GM12878 (cell line): ENCODE data around the gene RIMS3. TPM values are rescaled to one million over a fixed set of nuclear protein-coding genes. Genes with fewer than 3 reads are reported as not detected.

Experiments
- ATAC-seq: fragments of 200-7000 bp; cut with Tn5 transposase; 3 replicates; pipeline ENCODE4 v1.9.1; 2020; ENCODE audit warnings: mild to moderate bottlenecking, moderate library complexity
- BruUV-seq: library from RNA; stranded (reverse); fragments of 400-500 nt; replicated peaks from 2 replicates; lab custom pipeline; 2021; lab: Mats Ljungman, UMichigan
- CTCF ChIA-PET: fragments of 300-600 bp; sonication (Branson Sonifier 250); formaldehyde crosslinking; extraction: SDS; loops from one replicate; lab custom pipeline; 2021; ENCODE audit warnings: inconsistent platforms; lab: Yijun Ruan, JAX
- POLR2A ChIA-PET: fragments of 350-600 bp; formaldehyde crosslinking; extraction: SDS; loops from one replicate; lab custom pipeline; 2021; ENCODE audit warnings: inconsistent platforms; lab: Charles Lee
- RAD21 ChIA-PET: fragments of 300-600 bp; sonication (Branson Sonifier 250); formaldehyde crosslinking; loops from one replicate; lab custom pipeline; 2023; ENCODE audit warnings: antibody characterized with exemption; ENCODE audit not compliant: unreplicated experiment; lab: Charles Lee
- SMC1A ChIA-PET: fragments of 300-600 bp; sonication (Branson Sonifier 250); formaldehyde crosslinking; loops from one replicate; lab custom pipeline; 2023; ENCODE audit not compliant: unreplicated experiment, uncharacterized antibody; lab: Charles Lee
- DNase-seq: peaks from one replicate; pipeline ENCODE4 v3.0.0-alpha.2; 2011; ENCODE audit warnings: low read depth, low spot score
- FAIRE-seq: peaks from 3 replicates; lab custom pipeline; 2011; peaks lifted over from hg19 to GRCh38; lab: Jason Lieb, UNC
- H2AFZ ChIP-seq: 2 replicates; pipeline ENCODE4 v1.6.0; 2011; ENCODE audit warnings: low read depth, low read length, control low read depth; ENCODE audit not compliant: control insufficient read depth
- H3K27ac ChIP-seq: 2 replicates; pipeline ENCODE4 v1.5.1; 2011; ENCODE audit warnings: control low read depth; ENCODE audit not compliant: control insufficient read depth, insufficient read depth
- H3K27me3 ChIP-seq, 2 experiments: replicated peaks in 1 of 2; 2 replicates each; pipeline versions ENCODE4 v1.6.0 to v1.6.1; 2011; ENCODE audit warnings: low read length in 1 of 2; ENCODE audit not compliant: control insufficient read depth in 2 of 2, insufficient read depth in 2 of 2
- H3K36me3 ChIP-seq, 2 experiments: 2 replicates each; pipeline ENCODE4 v1.5.1; 2011; ENCODE audit warnings: low read length in 1 of 2; ENCODE audit not compliant: control insufficient read depth in 2 of 2, insufficient read depth in 2 of 2
- H3K4me1 ChIP-seq: 2 replicates; pipeline ENCODE4 v1.6.1; 2011; ENCODE audit warnings: mild to moderate bottlenecking, low read length, moderate library complexity, mixed read lengths; ENCODE audit not compliant: control insufficient read depth, insufficient read depth
- H3K4me2 ChIP-seq: 2 replicates; pipeline ENCODE4 v1.6.0; 2011; ENCODE audit warnings: control low read depth; ENCODE audit not compliant: control insufficient read depth, insufficient read depth
- H3K4me3 ChIP-seq: fragments of 200-600 bp; sonication (generic); 2 replicates; pipeline ENCODE4 v1.5.1; 2016
- H3K79me2 ChIP-seq: 2 replicates; pipeline ENCODE4 v1.6.0; 2011; ENCODE audit warnings: low read length; ENCODE audit not compliant: control insufficient read depth, insufficient read depth
- H3K9ac ChIP-seq: 2 replicates; pipeline ENCODE4 v1.8.0; 2011; ENCODE audit warnings: low read length, control low read depth, mixed read lengths; ENCODE audit not compliant: control insufficient read depth, insufficient read depth
- H3K9me3 ChIP-seq: replicated peaks from 3 replicates; pipeline ENCODE4 v1.5.1; 2011; ENCODE audit warnings: mild to moderate bottlenecking, low read length; ENCODE audit not compliant: control insufficient read depth, insufficient read depth
- H4K20me1 ChIP-seq: 2 replicates; pipeline ENCODE4 v1.6.0; 2011; ENCODE audit not compliant: control insufficient read depth, insufficient read depth
- CHD1 ChIP-seq: IDR thresholded peaks from 2 replicates; pipeline ENCODE4 v1.6.1; 2012; ENCODE audit warnings: low read depth, low read length, improper control_type of control experiment
- CREB1 ChIP-seq: IDR thresholded peaks from 2 replicates; pipeline ENCODE4 v1.6.1; 2012; ENCODE audit warnings: low read depth, mild to moderate bottlenecking, inconsistent platforms
- EP300 ChIP-seq, 2 experiments: fragments of 150-350 bp in 1 of 2; IDR thresholded peaks; 2 replicates each; pipeline ENCODE4 v1.6.1; 2011 to 2012; ENCODE audit warnings: low read depth in 2 of 2, low read length in 2 of 2, borderline replicate concordance in 1 of 2, improper control_type of control experiment in 1 of 2, inconsistent platforms in 1 of 2; ENCODE audit not compliant: control insufficient read depth in 1 of 2
- FOXK2 ChIP-seq: fragments of 450-650 bp; IDR thresholded peaks from 2 replicates; pipeline ENCODE4 v1.6.1; 2017; ENCODE audit warnings: mild to moderate bottlenecking, moderate library complexity
- RB1 ChIP-seq: fragments of 450-650 bp; formaldehyde crosslinking; IDR thresholded peaks from 2 replicates; pipeline ENCODE4 v1.6.1; 2017; ENCODE audit warnings: mild to moderate bottlenecking, borderline replicate concordance
- ZSCAN29 ChIP-seq: fragments of 450-650 bp; IDR thresholded peaks from 2 replicates; pipeline ENCODE4 v1.6.1; 2017; ENCODE audit warnings: mild to moderate bottlenecking, moderate library complexity
- WGBS: methylation state at CpG from one replicate; pipeline ENCODE4 v1.1.6; 2016; ENCODE audit warnings: low lambda C conversion rate; ENCODE audit not compliant: insufficient replicate concordance, insufficient coverage; ENCODE audit errors: missing lambda C conversion rate; 5-methylcytosine and 5-hydroxymethylcytosine counted together
- in situ Hi-C: fragments of 300-500 bp; cut with MboI; formaldehyde crosslinking; loops from 9 replicates; pipeline ENCODE4 v1.14.3; 2018; ENCODE audit warnings: mixed read lengths
- intact Hi-C: fragments of 100-400 bp; cut with micrococcal nuclease; formaldehyde crosslinking; loops from one replicate; pipeline ENCODE4 v1.14.2; 2022; ENCODE audit not compliant: unreplicated experiment
- polyA plus RNA-seq, 11 experiments: library from polyadenylated mRNA; depleted of rRNA in 4 of 11; unstranded in 6 of 11; stranded (reverse) in 5 of 11; fragments of >200 nt; fragmentation: Nextera tagmentation in 4 of 11; fragmentation: Illumina TruSeq in 1 of 11; extraction: Ambion mirVana in 4 of 11; extraction: Trizol in 1 of 11; gene quantifications; 1 replicate in 1 of 11; 2 replicates in 10 of 11; pipeline versions ENCODE4 v1.2.1 to v1.2.3, GENCODE V29; 2011 to 2016; ENCODE audit warnings: inconsistent platforms in 2 of 11, missing spikeins in 2 of 11, low read depth in 1 of 11
- total RNA-seq, 4 experiments: library from RNA; depleted of rRNA in 3 of 4; stranded (reverse); fragments of >200 nt in 3 of 4; fragmentation: Illumina TruSeq in 1 of 4; extraction: Trizol in 1 of 4; gene quantifications; 2 replicates each; pipeline versions ENCODE4 v1.2.1 to v1.2.3, GENCODE V29; 2013 to 2021
- TF ChIP-seq, protein P1 (sequence below), 3 experiments: IDR thresholded peaks in 2 of 3; conservative IDR thresholded peaks in 1 of 3; 2 replicates each; pipeline ENCODE4 v1.5.1; 2011; ENCODE audit warnings: low read depth in 3 of 3, low read length in 3 of 3, mild to moderate bottlenecking in 3 of 3, control low read depth in 2 of 3, moderate library complexity in 2 of 3, inconsistent platforms in 1 of 3, mixed read lengths in 1 of 3; ENCODE audit not compliant: control insufficient read depth in 2 of 3, insufficient read depth in 1 of 3; ENCODE audit errors: extremely low read depth in 1 of 3
- TF ChIP-seq, protein P2 (sequence below): IDR thresholded peaks from 2 replicates; pipeline ENCODE4 v1.6.1; 2011; ENCODE audit warnings: borderline replicate concordance, low read depth, mild to moderate bottlenecking, moderate library complexity, low read length; ENCODE audit not compliant: insufficient read depth, poor library complexity, severe bottlenecking
- TF ChIP-seq, protein P3 (sequence below): fragments of 450-650 bp; formaldehyde crosslinking; IDR thresholded peaks from 2 replicates; pipeline ENCODE4 v1.4.0; 2022; ENCODE audit warnings: mild to moderate bottlenecking, moderate library complexity
- TF ChIP-seq, protein P4 (sequence below): fragments of 450-650 bp; IDR thresholded peaks from 2 replicates; pipeline ENCODE4 v1.6.1; 2017; ENCODE audit warnings: low read depth, mild to moderate bottlenecking, moderate library complexity

RIMS3 gene
- total and polyA plus RNA-seq, 10 of the 15 experiments (the other 5 are each of a cell fraction or from before 2014, with no cell fraction given), result 0.02 to 4.7 (median 0.39) TPM

DNA sequence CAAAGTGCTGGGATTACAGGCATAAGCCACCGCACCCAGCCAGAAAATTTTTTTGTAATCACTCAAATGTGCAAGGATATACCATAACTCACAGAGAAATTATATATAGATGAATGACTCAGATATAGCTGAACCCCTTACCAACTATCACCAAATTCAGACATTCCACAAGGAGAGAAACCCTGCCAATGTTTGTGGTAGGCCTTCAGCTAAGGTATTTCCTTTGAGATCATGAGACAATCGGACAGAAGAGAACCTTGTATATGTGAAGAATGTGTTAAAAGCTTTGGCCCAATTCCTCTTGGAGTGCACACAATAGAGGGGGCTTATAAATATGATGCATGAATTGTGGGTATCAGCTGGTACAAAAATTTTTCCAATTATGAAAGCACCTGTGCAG lies 83.4 kb downstream of the RIMS3 start:
- Histone ChIP-seq H3K9me3 (no peaks in the 10 kb centered on the region), H3K9ac (no peak overlapping the region), H3K4me1 (no peaks in the 10 kb centered on the region), H3K4me3 (no peak overlapping the region), H3K27me3 (no peaks in the 10 kb centered on the region), H3K4me2 (no peak overlapping the region), H3K79me2 (no peaks in the 10 kb centered on the region), H3K27ac (no peak overlapping the region), H4K20me1 (no peaks in the 10 kb centered on the region), H2AFZ (no peak overlapping the region), H3K36me3 (no peaks in the 10 kb centered on the region)
- ChIA-PET RAD21 (no interaction called here), POLR2A (no interaction called here), SMC1A (interaction anchor here (1.5 kb wide), 1 partner anchor 50 kb away, joined by 3 read pairs; no protein-coding TSS in a partner anchor), CTCF (no interaction called here)
- in situ Hi-C loops (no loop called here), intact Hi-C loops (no loop called here)
- no TSS peak for BruUV-seq
- ATAC-seq, result no peak
- no peak for TF ChIP-seq FOXK2
- TF ChIP-seq, protein P1, sequence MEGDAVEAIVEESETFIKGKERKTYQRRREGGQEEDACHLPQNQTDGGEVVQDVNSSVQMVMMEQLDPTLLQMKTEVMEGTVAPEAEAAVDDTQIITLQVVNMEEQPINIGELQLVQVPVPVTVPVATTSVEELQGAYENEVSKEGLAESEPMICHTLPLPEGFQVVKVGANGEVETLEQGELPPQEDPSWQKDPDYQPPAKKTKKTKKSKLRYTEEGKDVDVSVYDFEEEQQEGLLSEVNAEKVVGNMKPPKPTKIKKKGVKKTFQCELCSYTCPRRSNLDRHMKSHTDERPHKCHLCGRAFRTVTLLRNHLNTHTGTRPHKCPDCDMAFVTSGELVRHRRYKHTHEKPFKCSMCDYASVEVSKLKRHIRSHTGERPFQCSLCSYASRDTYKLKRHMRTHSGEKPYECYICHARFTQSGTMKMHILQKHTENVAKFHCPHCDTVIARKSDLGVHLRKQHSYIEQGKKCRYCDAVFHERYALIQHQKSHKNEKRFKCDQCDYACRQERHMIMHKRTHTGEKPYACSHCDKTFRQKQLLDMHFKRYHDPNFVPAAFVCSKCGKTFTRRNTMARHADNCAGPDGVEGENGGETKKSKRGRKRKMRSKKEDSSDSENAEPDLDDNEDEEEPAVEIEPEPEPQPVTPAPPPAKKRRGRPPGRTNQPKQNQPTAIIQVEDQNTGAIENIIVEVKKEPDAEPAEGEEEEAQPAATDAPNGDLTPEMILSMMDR (IDR thresholded peaks at IDR 0.05 in 2 of 3, conservative IDR thresholded peaks at IDR 0.05 in 1 of 3; ENCODE audit: control insufficient read depth in 2 of 3, extremely low read depth in 1 of 3, insufficient read depth in 1 of 3, low read depth in 3 of 3, low read length in 3 of 3), result no peak
- TF ChIP-seq RB1, result no peak
- no peak for TF ChIP-seq EP300 (IDR thresholded peaks at IDR 0.05; ENCODE audit: borderline replicate concordance in 1 of 2, control insufficient read depth in 1 of 2, low read depth in 2 of 2, low read length in 2 of 2)
- TF ChIP-seq, protein P2, sequence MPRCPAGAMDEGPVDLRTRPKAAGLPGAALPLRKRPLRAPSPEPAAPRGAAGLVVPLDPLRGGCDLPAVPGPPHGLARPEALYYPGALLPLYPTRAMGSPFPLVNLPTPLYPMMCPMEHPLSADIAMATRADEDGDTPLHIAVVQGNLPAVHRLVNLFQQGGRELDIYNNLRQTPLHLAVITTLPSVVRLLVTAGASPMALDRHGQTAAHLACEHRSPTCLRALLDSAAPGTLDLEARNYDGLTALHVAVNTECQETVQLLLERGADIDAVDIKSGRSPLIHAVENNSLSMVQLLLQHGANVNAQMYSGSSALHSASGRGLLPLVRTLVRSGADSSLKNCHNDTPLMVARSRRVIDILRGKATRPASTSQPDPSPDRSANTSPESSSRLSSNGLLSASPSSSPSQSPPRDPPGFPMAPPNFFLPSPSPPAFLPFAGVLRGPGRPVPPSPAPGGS, result no peak
- TF ChIP-seq, protein P3, sequence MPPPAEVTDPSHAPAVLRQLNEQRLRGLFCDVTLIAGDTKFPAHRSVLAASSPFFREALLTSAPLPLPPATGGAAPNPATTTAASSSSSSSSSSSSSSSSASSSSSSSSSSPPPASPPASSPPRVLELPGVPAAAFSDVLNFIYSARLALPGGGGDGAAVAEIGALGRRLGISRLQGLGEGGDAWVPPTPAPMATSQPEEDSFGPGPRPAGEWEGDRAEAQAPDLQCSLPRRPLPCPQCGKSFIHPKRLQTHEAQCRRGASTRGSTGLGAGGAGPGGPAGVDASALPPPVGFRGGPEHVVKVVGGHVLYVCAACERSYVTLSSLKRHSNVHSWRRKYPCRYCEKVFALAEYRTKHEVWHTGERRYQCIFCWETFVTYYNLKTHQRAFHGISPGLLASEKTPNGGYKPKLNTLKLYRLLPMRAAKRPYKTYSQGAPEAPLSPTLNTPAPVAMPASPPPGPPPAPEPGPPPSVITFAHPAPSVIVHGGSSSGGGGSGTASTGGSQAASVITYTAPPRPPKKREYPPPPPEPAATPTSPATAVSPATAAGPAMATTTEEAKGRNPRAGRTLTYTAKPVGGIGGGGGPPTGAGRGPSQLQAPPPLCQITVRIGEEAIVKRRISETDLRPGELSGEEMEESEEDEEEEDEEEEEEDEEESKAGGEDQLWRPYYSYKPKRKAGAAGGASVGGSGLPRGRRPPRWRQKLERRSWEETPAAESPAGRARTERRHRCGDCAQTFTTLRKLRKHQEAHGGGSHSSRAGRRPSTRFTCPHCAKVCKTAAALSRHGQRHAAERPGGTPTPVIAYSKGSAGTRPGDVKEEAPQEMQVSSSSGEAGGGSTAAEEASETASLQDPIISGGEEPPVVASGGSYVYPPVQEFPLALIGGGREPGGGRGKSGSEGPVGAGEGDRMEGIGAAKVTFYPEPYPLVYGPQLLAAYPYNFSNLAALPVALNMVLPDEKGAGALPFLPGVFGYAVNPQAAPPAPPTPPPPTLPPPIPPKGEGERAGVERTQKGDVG, result no peak
- TF ChIP-seq, protein P4, sequence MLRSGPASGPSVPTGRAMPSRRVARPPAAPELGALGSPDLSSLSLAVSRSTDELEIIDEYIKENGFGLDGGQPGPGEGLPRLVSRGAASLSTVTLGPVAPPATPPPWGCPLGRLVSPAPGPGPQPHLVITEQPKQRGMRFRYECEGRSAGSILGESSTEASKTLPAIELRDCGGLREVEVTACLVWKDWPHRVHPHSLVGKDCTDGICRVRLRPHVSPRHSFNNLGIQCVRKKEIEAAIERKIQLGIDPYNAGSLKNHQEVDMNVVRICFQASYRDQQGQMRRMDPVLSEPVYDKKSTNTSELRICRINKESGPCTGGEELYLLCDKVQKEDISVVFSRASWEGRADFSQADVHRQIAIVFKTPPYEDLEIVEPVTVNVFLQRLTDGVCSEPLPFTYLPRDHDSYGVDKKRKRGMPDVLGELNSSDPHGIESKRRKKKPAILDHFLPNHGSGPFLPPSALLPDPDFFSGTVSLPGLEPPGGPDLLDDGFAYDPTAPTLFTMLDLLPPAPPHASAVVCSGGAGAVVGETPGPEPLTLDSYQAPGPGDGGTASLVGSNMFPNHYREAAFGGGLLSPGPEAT, result no peak
- TF ChIP-seq CHD1, result no peak
- no peak for TF ChIP-seq CREB1
- TF ChIP-seq ZSCAN29, result no peak
- no peak for FAIRE-seq
- DNase-seq, result no peak
- 64% methylated on average over 2 of the region's 2 CpGs for WGBS
